HFFc6 (cell line): ENCODE measurements around the gene RAB3GAP2. TPM values are rescaled to one million over a fixed set of nuclear protein-coding genes. Genes with fewer than 3 reads are reported as not detected.
A peak's percentile ranks its signal among the peaks of the same experiment; 100 is the strongest.

Experiments used
- DNase-seq: peaks from one replicate; pipeline ENCODE4 v3.0.0-alpha.2; 2018
- H3K27ac Mint-ChIP-seq: 2 replicates; pipeline ENCODE4 v1.8.0; 2020; ENCODE audit warnings: mild to moderate bottlenecking, mixed read lengths
- H3K27me3 Mint-ChIP-seq: 2 replicates; pipeline ENCODE4 v1.8.0; 2021; ENCODE audit warnings: mild to moderate bottlenecking, moderate library complexity, mixed read lengths; ENCODE audit not compliant: insufficient read depth
- H3K36me3 Mint-ChIP-seq: 2 replicates; pipeline ENCODE4 v1.8.0; 2021; ENCODE audit warnings: low read depth, mixed read lengths
- H3K4me1 Mint-ChIP-seq: 2 replicates; pipeline ENCODE4 v1.8.0; 2020; ENCODE audit warnings: low read depth, mixed read lengths
- H3K4me3 Mint-ChIP-seq: 2 replicates; pipeline ENCODE4 v1.8.0; 2020; ENCODE audit warnings: mild to moderate bottlenecking, moderate library complexity, mixed read lengths
- H3K9me3 Mint-ChIP-seq: 2 replicates; pipeline ENCODE4 v1.8.0; 2020; ENCODE audit warnings: mild to moderate bottlenecking, mixed read lengths
- total RNA-seq, 6 experiments: library from RNA; stranded (reverse); fragmentation: NEBNext Ultra II Directional; extraction: Animal tissue kit (Norgen Biotek cat#: 25700); gene quantifications; 2 replicates in 1 of 6; 3 replicates in 5 of 6; pipeline ENCODE4 v1.2.3, GENCODE V29; 2021
- TF ChIP-seq, protein P1 (sequence below): fragments of 200-600 bp; sonication (generic); IDR thresholded peaks from 2 replicates; pipeline ENCODE4 v1.5.0; 2021; ENCODE audit warnings: antibody characterized with exemption, mild to moderate bottlenecking

The RAB3GAP2 gene
- total RNA-seq, 6 experiments from 2014 or later: 42.0 to 49.6 (median 43.9) TPM

DNA sequence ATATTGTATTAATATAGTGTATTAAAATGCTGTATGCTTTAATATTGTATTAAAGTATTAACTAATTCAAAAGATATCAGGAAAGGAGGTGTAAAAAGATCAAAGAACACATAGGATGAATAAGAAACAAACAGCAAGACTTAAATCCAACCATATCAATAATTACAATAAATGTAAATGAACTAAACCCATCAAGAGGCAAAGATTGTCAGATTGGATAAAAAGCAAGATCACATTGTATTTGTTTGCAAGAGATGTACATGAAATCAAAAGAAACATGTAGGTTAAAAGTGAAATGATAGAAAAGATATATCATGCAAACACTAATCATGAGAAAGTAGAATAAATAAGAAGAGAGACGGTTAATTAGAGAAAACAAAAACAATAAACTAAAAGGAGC, 34.1 kb upstream of the RAB3GAP2 start:
- Mint-ChIP-seq H3K4me1 (peaks cover 4% of the 10 kb centered on the region; the same call in 1 of the 2 replicates), H3K36me3 (no peaks in the 10 kb centered on the region), H3K27ac (no peak overlapping the region), H3K27me3 (peaks cover 3% of the 10 kb centered on the region; the same call in 1 of the 2 replicates), H3K9me3 (no peaks in the 10 kb centered on the region), H3K4me3 (no peak overlapping the region)
- TF ChIP-seq, protein P1, sequence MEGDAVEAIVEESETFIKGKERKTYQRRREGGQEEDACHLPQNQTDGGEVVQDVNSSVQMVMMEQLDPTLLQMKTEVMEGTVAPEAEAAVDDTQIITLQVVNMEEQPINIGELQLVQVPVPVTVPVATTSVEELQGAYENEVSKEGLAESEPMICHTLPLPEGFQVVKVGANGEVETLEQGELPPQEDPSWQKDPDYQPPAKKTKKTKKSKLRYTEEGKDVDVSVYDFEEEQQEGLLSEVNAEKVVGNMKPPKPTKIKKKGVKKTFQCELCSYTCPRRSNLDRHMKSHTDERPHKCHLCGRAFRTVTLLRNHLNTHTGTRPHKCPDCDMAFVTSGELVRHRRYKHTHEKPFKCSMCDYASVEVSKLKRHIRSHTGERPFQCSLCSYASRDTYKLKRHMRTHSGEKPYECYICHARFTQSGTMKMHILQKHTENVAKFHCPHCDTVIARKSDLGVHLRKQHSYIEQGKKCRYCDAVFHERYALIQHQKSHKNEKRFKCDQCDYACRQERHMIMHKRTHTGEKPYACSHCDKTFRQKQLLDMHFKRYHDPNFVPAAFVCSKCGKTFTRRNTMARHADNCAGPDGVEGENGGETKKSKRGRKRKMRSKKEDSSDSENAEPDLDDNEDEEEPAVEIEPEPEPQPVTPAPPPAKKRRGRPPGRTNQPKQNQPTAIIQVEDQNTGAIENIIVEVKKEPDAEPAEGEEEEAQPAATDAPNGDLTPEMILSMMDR: no peak
- no peak for DNase-seq

GRCh38 chr1:220303871-220304270, 31.6 kb upstream of the RAB3GAP2 start:
- Mint-ChIP-seq H3K27ac (no peak overlapping the region), H3K4me3 (no peak overlapping the region), H3K36me3 (no peaks in the 10 kb centered on the region), H3K27me3 (peaks cover 3% of the 10 kb centered on the region; the same call in 1 of the 2 replicates), H3K9me3 (no peaks in the 10 kb centered on the region), H3K4me1 (peaks cover 17% of the 10 kb centered on the region)
- no peak for DNase-seq
- TF ChIP-seq, protein P1: no peak

GRCh38 chr1:220301630-220302029, 29.4 kb upstream of the RAB3GAP2 start:
- no peak for DNase-seq
- H3K9me3 Mint-ChIP-seq: no peaks in the 10 kb centered on the region
- TF ChIP-seq, protein P1: no peak
- no peak overlapping the region for H3K27ac Mint-ChIP-seq
- peaks cover 8% of the 10 kb centered on the region; the same call in 1 of the 2 replicates for H3K27me3 Mint-ChIP-seq
- no peak overlapping the region for H3K4me3 Mint-ChIP-seq
- H3K4me1 Mint-ChIP-seq: peaks cover 22% of the 10 kb centered on the region
- no peaks in the 10 kb centered on the region for H3K36me3 Mint-ChIP-seq

DNA sequence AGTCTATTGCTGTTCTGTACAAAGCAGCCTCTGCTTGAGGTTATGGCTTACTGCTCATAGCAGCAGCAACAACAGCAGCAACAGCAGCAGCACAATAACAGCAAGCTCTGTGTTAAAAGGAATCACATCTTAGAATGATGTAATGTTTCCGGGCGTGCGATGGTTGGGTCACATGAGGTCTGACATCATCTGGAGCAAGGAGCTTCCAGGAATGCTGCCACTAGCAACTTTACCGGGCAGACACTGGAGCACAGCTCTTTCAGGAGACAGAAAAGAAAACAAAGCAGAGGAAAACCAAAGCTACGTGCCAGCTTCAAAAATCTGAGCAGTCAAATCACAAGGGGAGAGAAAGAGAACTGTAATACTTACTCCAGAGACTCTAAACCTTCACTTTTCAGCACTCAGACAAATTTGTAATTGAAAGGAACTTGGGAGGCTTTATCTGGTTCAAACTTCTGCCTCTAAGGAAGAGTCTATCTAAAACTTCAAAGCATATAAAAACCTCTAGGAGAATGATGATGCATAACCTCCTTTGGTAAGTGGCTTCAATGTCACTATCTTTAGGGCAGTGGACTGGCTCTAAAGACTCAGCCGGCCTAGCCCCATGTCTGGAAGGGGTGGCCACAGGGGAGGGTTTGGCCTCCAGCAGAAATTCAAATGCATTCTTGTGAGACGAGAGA, 28.3 kb upstream of the RAB3GAP2 start:
- Mint-ChIP-seq H3K27me3 (0 out of 2 replicates have a peak, but pooled peaks cover 8% of the 10 kb centered on the region), H3K9me3 (no peaks in the 10 kb centered on the region), H3K4me1 (peaks cover 32% of the 10 kb centered on the region), H3K36me3 (no peaks in the 10 kb centered on the region), H3K4me3 (peak overlapping the region; percentile 65), H3K27ac (peak overlapping the region; percentile 83)
- DNase-seq: peak; percentile 86
- TF ChIP-seq, protein P1: no peak

DNA sequence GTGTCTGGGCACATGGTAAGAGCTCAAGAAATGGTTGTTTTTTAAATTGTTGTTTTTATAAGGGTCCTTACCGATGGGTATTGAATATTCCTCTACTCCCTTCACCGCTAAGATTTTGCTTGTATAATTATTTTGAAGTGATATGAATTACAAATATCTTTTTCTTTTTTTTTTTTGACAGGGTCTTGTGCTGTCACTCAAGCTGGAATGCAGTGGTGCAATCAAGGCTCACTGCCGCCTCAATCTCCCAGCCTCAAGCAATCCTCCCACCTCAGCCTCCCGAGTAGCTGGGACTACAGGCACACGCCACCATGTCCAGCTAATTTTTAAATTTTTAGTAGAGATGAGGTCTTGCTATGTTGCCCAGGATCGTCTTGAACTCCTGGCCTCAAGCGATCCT, 27.1 kb upstream of the RAB3GAP2 start:
- TF ChIP-seq, protein P1: no peak
- H3K4me1 Mint-ChIP-seq: peaks cover 44% of the 10 kb centered on the region
- no peak for DNase-seq
- H3K4me3 Mint-ChIP-seq: no peak overlapping the region
- H3K9me3 Mint-ChIP-seq: no peaks in the 10 kb centered on the region
- no peaks in the 10 kb centered on the region for H3K36me3 Mint-ChIP-seq
- no peak overlapping the region for H3K27ac Mint-ChIP-seq
- 0 out of 2 replicates have a peak, but pooled peaks cover 8% of the 10 kb centered on the region for H3K27me3 Mint-ChIP-seq
